Measurements from ENCODE around the gene ALX4.

Gene ALX4

DNA sequence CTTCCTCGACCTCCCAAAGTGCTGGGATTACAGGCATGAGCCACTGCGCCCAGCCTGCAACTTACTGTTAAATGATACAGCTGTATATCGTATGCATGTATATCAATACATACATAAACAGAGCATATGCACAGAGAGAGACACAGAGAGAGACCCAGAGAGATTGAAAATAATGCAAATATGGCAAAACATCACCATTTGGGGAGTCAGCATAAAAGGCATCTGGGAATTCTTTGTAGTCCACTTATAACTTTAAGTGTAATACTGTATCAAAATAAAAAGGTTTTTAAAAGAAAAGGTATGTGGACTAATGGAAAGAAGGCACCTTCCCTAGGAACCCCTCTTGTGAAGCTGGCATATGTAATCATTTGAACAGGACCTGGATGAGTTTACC is 21.8 kb downstream of the ALX4 start:
- Histone ChIP-seq H4K91ac (ENCODE audit: low read depth, low read length) (no peak overlapping the region), H2BK12ac (ENCODE audit: low read length) (no peak overlapping the region), H3K27me3 (ENCODE audit: insufficient read depth, low read length) (no peaks in the 10 kb centered on the region), H4K12ac (ENCODE audit: low read depth, low read length) (no peak overlapping the region), H3K14ac (ENCODE audit: low read length) (no peak overlapping the region), H3K4me3 (ENCODE audit: low read depth, low read length) (no peak overlapping the region), H3K9ac (ENCODE audit: low read length) (no peak overlapping the region), H2AFZ (ENCODE audit: insufficient read depth, low read length, poor library complexity) (no peak overlapping the region), H3K27ac (ENCODE audit: low read depth, low read length) (no peak overlapping the region), H3K4me2 (ENCODE audit: low read length) (no peak overlapping the region), H2AK5ac (ENCODE audit: low read length) (no peak overlapping the region), H3K23ac (ENCODE audit: low read length) (no peak overlapping the region), H2BK5ac (ENCODE audit: low read depth, low read length, poor library complexity) (no peak overlapping the region), H3K36me3 (ENCODE audit: control insufficient read depth in 1 of 2, insufficient read depth in 2 of 2, low read length in 2 of 2) (no peaks in the 10 kb centered on the region), H2BK120ac (ENCODE audit: insufficient read depth, low read length, poor library complexity) (no peak overlapping the region), H3K9me3 (ENCODE audit: insufficient read depth, low read depth, low read length) (no peaks in the 10 kb centered on the region), H3K4ac (ENCODE audit: low read depth, low read length) (no peak overlapping the region), H3K18ac (ENCODE audit: low read length) (no peak overlapping the region), H3K79me1 (ENCODE audit: low read length) (no peaks in the 10 kb centered on the region), H4K8ac (ENCODE audit: low read depth, low read length) (no peak overlapping the region), H3K4me1 (ENCODE audit: control insufficient read depth in 1 of 2, insufficient read depth in 2 of 2, low read length in 2 of 2) (no peaks in the 10 kb centered on the region), H3K79me2 (ENCODE audit: control insufficient read depth, insufficient read depth, low read length, poor library complexity) (no peaks in the 10 kb centered on the region)
- no peak for DNase-seq
- WGBS (ENCODE audit: extremely low coverage, insufficient coverage, insufficient read length), result no CpG with 5 or more reads among the region's 3 CpGs

DNA sequence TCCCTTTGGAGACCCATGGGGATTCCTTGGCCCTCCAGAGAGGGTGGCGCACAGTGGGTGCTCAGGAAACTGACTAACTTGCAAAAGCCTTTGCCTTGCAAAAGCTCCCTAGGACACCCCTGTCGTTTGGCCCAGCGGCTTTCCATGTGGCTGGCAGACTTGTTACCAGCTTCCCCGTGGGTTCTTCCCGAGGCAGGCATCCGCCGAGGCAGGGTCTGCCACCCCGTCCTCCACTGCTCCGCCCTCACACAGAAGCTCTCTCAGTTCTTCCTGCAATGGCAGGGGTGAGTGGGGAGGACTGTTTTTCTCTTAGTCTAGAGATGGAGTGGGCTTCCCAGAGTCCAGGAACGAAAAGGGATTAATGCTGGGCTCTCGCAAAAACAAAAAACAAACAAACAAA is 23.0 kb downstream of the ALX4 start:
- H4K8ac ChIP-seq (ENCODE audit: low read depth, low read length), result no peak overlapping the region
- no peak overlapping the region for H3K27ac ChIP-seq (ENCODE audit: low read depth, low read length)
- H3K4me2 ChIP-seq (ENCODE audit: low read length), result no peak overlapping the region
- H2AK5ac ChIP-seq (ENCODE audit: low read length), result no peak overlapping the region
- H4K91ac ChIP-seq (ENCODE audit: low read depth, low read length), result no peak overlapping the region
- H3K4me3 ChIP-seq (ENCODE audit: low read depth, low read length), result no peak overlapping the region
- no peak overlapping the region for H4K12ac ChIP-seq (ENCODE audit: low read depth, low read length)
- H2AFZ ChIP-seq (ENCODE audit: insufficient read depth, low read length, poor library complexity), result no peak overlapping the region
- no peak overlapping the region for H3K9ac ChIP-seq (ENCODE audit: low read length)
- no peak overlapping the region for H3K23ac ChIP-seq (ENCODE audit: low read length)
- no peaks in the 10 kb centered on the region for H3K79me1 ChIP-seq (ENCODE audit: low read length)
- DNase-seq, result no peak
- H2BK120ac ChIP-seq (ENCODE audit: insufficient read depth, low read length, poor library complexity), result no peak overlapping the region
- no peak overlapping the region for H3K4ac ChIP-seq (ENCODE audit: low read depth, low read length)
- no peaks in the 10 kb centered on the region for H3K9me3 ChIP-seq (ENCODE audit: insufficient read depth, low read depth, low read length)
- H2BK5ac ChIP-seq (ENCODE audit: low read depth, low read length, poor library complexity), result no peak overlapping the region
- no peak overlapping the region for H2BK12ac ChIP-seq (ENCODE audit: low read length)
- no peak overlapping the region for H3K18ac ChIP-seq (ENCODE audit: low read length)
- H3K36me3 ChIP-seq (ENCODE audit: control insufficient read depth in 1 of 2, insufficient read depth in 2 of 2, low read length in 2 of 2), result no peaks in the 10 kb centered on the region
- no peaks in the 10 kb centered on the region for H3K4me1 ChIP-seq (ENCODE audit: control insufficient read depth in 1 of 2, insufficient read depth in 2 of 2, low read length in 2 of 2)
- no peaks in the 10 kb centered on the region for H3K79me2 ChIP-seq (ENCODE audit: control insufficient read depth, insufficient read depth, low read length, poor library complexity)
- no peak overlapping the region for H3K14ac ChIP-seq (ENCODE audit: low read length)
- H3K27me3 ChIP-seq (ENCODE audit: insufficient read depth, low read length), result no peaks in the 10 kb centered on the region
- no CpG with 5 or more reads among the region's 11 CpGs for WGBS (ENCODE audit: extremely low coverage, insufficient coverage, insufficient read length)

DNA sequence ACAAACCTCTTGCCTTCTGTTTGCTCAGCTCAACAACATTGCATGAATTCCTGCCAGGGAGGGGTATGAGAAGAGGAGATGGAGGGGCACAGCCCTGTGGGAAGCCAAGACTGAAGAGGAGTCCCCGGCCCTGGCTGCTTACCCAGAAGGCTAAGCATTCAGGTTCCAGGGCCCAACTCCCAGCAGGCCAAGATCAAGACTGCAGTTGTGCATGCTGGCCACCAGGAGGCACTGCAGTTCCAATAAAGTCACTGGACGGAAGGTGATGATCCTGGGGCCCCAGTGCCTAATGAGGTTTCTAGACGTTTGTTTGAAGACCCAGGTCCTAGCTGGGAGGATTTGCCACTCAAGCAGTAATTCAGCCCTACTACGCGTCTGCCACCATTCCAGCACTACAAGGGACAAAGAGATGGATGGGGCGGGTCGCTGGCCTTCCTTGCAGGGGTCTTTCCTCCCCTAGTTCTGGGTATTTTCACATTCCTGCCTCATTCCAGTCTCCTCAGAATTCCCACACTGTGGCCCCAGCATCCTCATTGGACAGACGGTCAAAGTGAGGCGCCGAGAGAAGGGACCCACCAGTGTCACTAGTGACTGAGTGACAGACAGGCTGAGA is 23.6 kb downstream of the ALX4 start:
- Histone ChIP-seq H3K4me1 (ENCODE audit: control insufficient read depth in 1 of 2, insufficient read depth in 2 of 2, low read length in 2 of 2) (no peaks in the 10 kb centered on the region), H2BK12ac (ENCODE audit: low read length) (no peak overlapping the region), H3K27me3 (ENCODE audit: insufficient read depth, low read length) (no peaks in the 10 kb centered on the region), H2AFZ (ENCODE audit: insufficient read depth, low read length, poor library complexity) (no peak overlapping the region), H2BK120ac (ENCODE audit: insufficient read depth, low read length, poor library complexity) (no peak overlapping the region), H4K91ac (ENCODE audit: low read depth, low read length) (no peak overlapping the region), H3K23ac (ENCODE audit: low read length) (no peak overlapping the region), H3K4ac (ENCODE audit: low read depth, low read length) (no peak overlapping the region), H4K12ac (ENCODE audit: low read depth, low read length) (no peak overlapping the region), H3K4me3 (ENCODE audit: low read depth, low read length) (no peak overlapping the region), H2AK5ac (ENCODE audit: low read length) (no peak overlapping the region), H3K4me2 (ENCODE audit: low read length) (no peak overlapping the region), H3K18ac (ENCODE audit: low read length) (no peak overlapping the region), H3K14ac (ENCODE audit: low read length) (no peak overlapping the region), H4K8ac (ENCODE audit: low read depth, low read length) (no peak overlapping the region), H3K79me2 (ENCODE audit: control insufficient read depth, insufficient read depth, low read length, poor library complexity) (no peaks in the 10 kb centered on the region), H3K36me3 (ENCODE audit: control insufficient read depth in 1 of 2, insufficient read depth in 2 of 2, low read length in 2 of 2) (no peaks in the 10 kb centered on the region), H3K9me3 (ENCODE audit: insufficient read depth, low read depth, low read length) (no peaks in the 10 kb centered on the region), H3K79me1 (ENCODE audit: low read length) (no peaks in the 10 kb centered on the region), H2BK5ac (ENCODE audit: low read depth, low read length, poor library complexity) (no peak overlapping the region), H3K27ac (ENCODE audit: low read depth, low read length) (no peak overlapping the region), H3K9ac (ENCODE audit: low read length) (no peak overlapping the region)
- peak in 1 of 2 donors; percentile 85 for DNase-seq
- no CpG with 5 or more reads among the region's 10 CpGs for WGBS (ENCODE audit: extremely low coverage, insufficient coverage, insufficient read length)

DNA sequence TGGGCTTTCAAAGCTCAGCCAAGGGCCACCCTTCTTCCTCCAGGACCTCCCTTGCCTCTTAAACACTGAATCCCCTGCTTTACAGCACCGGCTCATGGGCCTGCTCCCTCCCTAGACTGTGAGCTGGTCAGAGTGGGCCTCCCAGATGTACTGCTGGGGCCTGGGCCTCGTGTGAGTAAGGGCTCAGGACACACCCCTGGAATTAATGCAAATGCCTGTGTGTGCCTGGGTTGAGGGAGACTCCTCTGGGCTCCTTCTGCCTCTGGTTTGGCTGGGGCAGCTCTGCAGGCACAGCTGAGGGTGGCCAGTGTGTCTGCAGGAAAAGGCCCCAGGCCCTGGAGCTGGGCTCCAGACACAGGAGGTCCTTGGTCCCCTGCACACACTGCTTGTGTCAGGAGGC is 24.2 kb downstream of the ALX4 start:
- Histone ChIP-seq H3K27me3 (ENCODE audit: insufficient read depth, low read length) (no peaks in the 10 kb centered on the region), H3K4me2 (ENCODE audit: low read length) (no peak overlapping the region), H2AK5ac (ENCODE audit: low read length) (no peak overlapping the region), H3K4ac (ENCODE audit: low read depth, low read length) (no peak overlapping the region), H3K79me2 (ENCODE audit: control insufficient read depth, insufficient read depth, low read length, poor library complexity) (no peaks in the 10 kb centered on the region), H4K8ac (ENCODE audit: low read depth, low read length) (no peak overlapping the region), H3K27ac (ENCODE audit: low read depth, low read length) (no peak overlapping the region), H3K36me3 (ENCODE audit: control insufficient read depth in 1 of 2, insufficient read depth in 2 of 2, low read length in 2 of 2) (no peaks in the 10 kb centered on the region), H3K14ac (ENCODE audit: low read length) (no peak overlapping the region), H3K23ac (ENCODE audit: low read length) (no peak overlapping the region), H2AFZ (ENCODE audit: insufficient read depth, low read length, poor library complexity) (no peak overlapping the region), H3K79me1 (ENCODE audit: low read length) (no peaks in the 10 kb centered on the region), H3K9me3 (ENCODE audit: insufficient read depth, low read depth, low read length) (no peaks in the 10 kb centered on the region), H2BK5ac (ENCODE audit: low read depth, low read length, poor library complexity) (no peak overlapping the region), H4K12ac (ENCODE audit: low read depth, low read length) (no peak overlapping the region), H3K18ac (ENCODE audit: low read length) (no peak overlapping the region), H2BK120ac (ENCODE audit: insufficient read depth, low read length, poor library complexity) (no peak overlapping the region), H3K9ac (ENCODE audit: low read length) (no peak overlapping the region), H3K4me1 (ENCODE audit: control insufficient read depth in 1 of 2, insufficient read depth in 2 of 2, low read length in 2 of 2) (no peaks in the 10 kb centered on the region), H2BK12ac (ENCODE audit: low read length) (no peak overlapping the region), H4K91ac (ENCODE audit: low read depth, low read length) (no peak overlapping the region), H3K4me3 (ENCODE audit: low read depth, low read length) (no peak overlapping the region)
- no peak for DNase-seq
- WGBS (ENCODE audit: extremely low coverage, insufficient coverage, insufficient read length), result no CpG with 5 or more reads among the region's 2 CpGs
